ENCODE results near the gene GPR141. TPM values are rescaled to one million over a fixed set of nuclear protein-coding genes. Genes with fewer than 3 reads are reported as not detected.

Gene GPR141
- total RNA-seq, 5 donors from 2014 or later (not counting 1 experiment from before 2014, with no cell fraction given), result 0.25 to 6.3 (median 0.92) TPM

GRCh38 chr7:37753398-37754050 is 70.0 kb downstream of the GPR141 start:
- peaks cover 0 to 2% (median 0%) of the 10 kb centered on the region in 3 donors for H3K4me1 Mint-ChIP-seq

DNA sequence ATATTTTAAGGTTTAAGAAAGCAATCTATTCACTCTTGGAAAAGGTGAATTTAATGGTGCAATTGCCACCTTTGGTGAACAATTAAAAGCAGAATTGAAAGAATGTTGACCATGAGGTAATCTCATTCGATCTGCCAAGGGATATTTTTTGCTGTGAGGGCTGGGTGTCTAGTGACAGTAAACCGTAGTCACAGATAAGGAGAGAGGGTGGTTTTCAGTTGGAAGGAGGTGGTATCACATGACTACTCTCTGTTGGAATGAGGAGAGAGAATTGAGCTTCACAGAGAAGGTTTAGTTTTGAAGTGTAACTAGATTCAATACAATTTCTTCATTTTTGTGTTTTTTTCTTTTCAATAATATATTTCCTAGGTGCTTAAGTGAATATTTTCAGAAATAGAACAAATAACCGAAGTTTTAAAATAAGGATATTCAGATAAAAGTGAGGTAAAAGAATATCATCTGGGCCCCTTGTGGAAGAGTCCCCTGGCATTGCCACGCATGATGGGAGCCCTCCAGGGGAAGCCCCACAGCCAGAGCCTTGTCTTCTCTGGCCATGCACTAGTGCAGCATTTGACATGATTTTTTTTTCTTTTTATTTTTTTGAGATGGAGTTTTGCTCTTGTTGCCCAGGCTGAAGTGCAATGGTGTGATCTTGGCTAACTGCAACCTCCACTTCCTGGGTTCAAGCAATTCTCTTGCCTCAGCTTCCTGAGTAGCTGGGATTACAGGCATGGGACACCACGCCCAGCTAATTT is 73.4 kb downstream of the GPR141 start:
- Mint-ChIP-seq H3K9me3 (no peaks in the 10 kb centered on the region), H3K27ac (no peak overlapping the region), H3K36me3 (no peaks in the 10 kb centered on the region), H3K4me1 (peaks cover 0 to 2% (median 0%) of the 10 kb centered on the region in 3 donors), H3K4me3 (no peak overlapping the region), H3K27me3 (peaks cover 6 to 7% of the 10 kb centered on the region in 2 donors)
- H3K36me3 ChIP-seq (ENCODE audit: control insufficient read depth in 2 of 2, extremely low read depth in 1 of 2, insufficient read depth in 1 of 2, low read length in 1 of 2), result no peaks in the 10 kb centered on the region
- POLR2A ChIA-PET, result no interaction called here
- no peaks in the 10 kb centered on the region for H3K9me3 ChIP-seq
- H3K4me1 ChIP-seq (ENCODE audit: control insufficient read depth in 1 of 2, extremely low read depth in 1 of 2, insufficient read depth in 2 of 2, low read length in 2 of 2), result no peaks in the 10 kb centered on the region
- no peaks in the 10 kb centered on the region for H3K27me3 ChIP-seq (replicated peaks in 1 of 2; ENCODE audit: control insufficient read depth in 2 of 2, extremely low read depth in 1 of 2, insufficient read depth in 2 of 2, low read length in 1 of 2)
- H3K27ac ChIP-seq (ENCODE audit: low read length), result no peak overlapping the region
- DNase-seq, result no peak
- H3K4me3 ChIP-seq (ENCODE audit: control insufficient read depth in 1 of 2, extremely low read depth in 1 of 2, low read length in 1 of 2), result no peak overlapping the region
- no peak for ATAC-seq (replicated peaks in 1 of 4)
- CTCF ChIA-PET, result interaction anchor here in 1 of 2 donors (0.8 kb wide), 1 partner anchor 24 kb away, joined by 3 read pairs; no protein-coding TSS in a partner anchor
- WGBS (ENCODE audit: insufficient coverage), result 58% methylated on average over 4 of the region's 5 CpGs

More at GRCh38 chr7:37753398-37754050, 70.0 kb downstream of the GPR141 start:
- Histone ChIP-seq H3K27ac (ENCODE audit: low read length) (no peak overlapping the region), H3K9me3 (no peaks in the 10 kb centered on the region), H3K4me1 (ENCODE audit: control insufficient read depth in 1 of 2, extremely low read depth in 1 of 2, insufficient read depth in 2 of 2, low read length in 2 of 2) (no peaks in the 10 kb centered on the region), H3K36me3 (ENCODE audit: control insufficient read depth in 2 of 2, extremely low read depth in 1 of 2, insufficient read depth in 1 of 2, low read length in 1 of 2) (no peaks in the 10 kb centered on the region), H3K27me3 (replicated peaks in 1 of 2; ENCODE audit: control insufficient read depth in 2 of 2, extremely low read depth in 1 of 2, insufficient read depth in 2 of 2, low read length in 1 of 2) (peaks cover 0 to 3% of the 10 kb centered on the region in 2 experiments), H3K4me3 (ENCODE audit: control insufficient read depth in 1 of 2, extremely low read depth in 1 of 2, low read length in 1 of 2) (no peak overlapping the region)
- POLR2A ChIA-PET, result no interaction called here
- H3K36me3 Mint-ChIP-seq, result no peaks in the 10 kb centered on the region
- peaks cover 0 to 3% of the 10 kb centered on the region in 2 donors for H3K27me3 Mint-ChIP-seq
- no peak for ATAC-seq (replicated peaks in 1 of 4)
- DNase-seq, result no peak
- H3K4me3 Mint-ChIP-seq, result no peak overlapping the region
- no CpG with 5 or more reads among the region's 1 CpG for WGBS (ENCODE audit: insufficient coverage)
- CTCF ChIA-PET, result interaction anchor here in 1 of 2 donors (0.6 kb wide), 1 partner anchor 761 kb away, joined by 9 read pairs; no protein-coding TSS in a partner anchor
- H3K27ac Mint-ChIP-seq, result no peak overlapping the region
- no peaks in the 10 kb centered on the region for H3K9me3 Mint-ChIP-seq

DNA sequence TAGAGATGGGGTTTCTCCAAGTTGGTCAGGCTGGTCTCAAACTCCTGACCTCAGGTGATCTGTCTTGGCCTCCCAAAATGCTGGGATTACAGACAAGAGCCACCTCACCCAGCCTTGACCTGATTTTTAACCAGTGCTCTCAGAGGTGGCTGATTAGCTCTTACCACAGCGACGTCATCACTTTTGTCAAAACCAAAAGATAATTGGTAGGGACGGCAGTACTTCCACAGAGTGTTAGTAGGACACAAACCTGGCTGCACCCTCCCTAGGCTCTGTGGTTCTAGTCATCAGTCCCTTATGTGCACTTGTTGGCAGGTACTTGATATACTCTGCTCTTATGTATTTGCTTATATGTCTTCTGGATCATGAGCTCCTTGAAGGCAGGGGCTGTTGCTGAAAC is 74.0 kb downstream of the GPR141 start:
- peaks cover 0 to 2% (median 0%) of the 10 kb centered on the region in 3 donors for H3K4me1 Mint-ChIP-seq
- Histone ChIP-seq H3K9me3 (no peaks in the 10 kb centered on the region), H3K4me1 (ENCODE audit: control insufficient read depth in 1 of 2, extremely low read depth in 1 of 2, insufficient read depth in 2 of 2, low read length in 2 of 2) (no peaks in the 10 kb centered on the region), H3K27me3 (replicated peaks in 1 of 2; ENCODE audit: control insufficient read depth in 2 of 2, extremely low read depth in 1 of 2, insufficient read depth in 2 of 2, low read length in 1 of 2) (no peaks in the 10 kb centered on the region), H3K4me3 (ENCODE audit: control insufficient read depth in 1 of 2, extremely low read depth in 1 of 2, low read length in 1 of 2) (no peak overlapping the region), H3K27ac (ENCODE audit: low read length) (no peak overlapping the region), H3K36me3 (ENCODE audit: control insufficient read depth in 2 of 2, extremely low read depth in 1 of 2, insufficient read depth in 1 of 2, low read length in 1 of 2) (no peaks in the 10 kb centered on the region)
- CTCF ChIA-PET, result no interaction called here
- WGBS (ENCODE audit: insufficient coverage), result 100% methylated on average over 2 of the region's 3 CpGs
- H3K4me3 Mint-ChIP-seq, result no peak overlapping the region
- H3K9me3 Mint-ChIP-seq, result no peaks in the 10 kb centered on the region
- ATAC-seq (replicated peaks in 1 of 4) (no peak), DNase-seq (no peak)
- H3K36me3 Mint-ChIP-seq, result no peaks in the 10 kb centered on the region
- POLR2A ChIA-PET, result no interaction called here
- no peak overlapping the region for H3K27ac Mint-ChIP-seq
- H3K27me3 Mint-ChIP-seq, result peaks cover 6 to 7% of the 10 kb centered on the region in 2 donors

DNA sequence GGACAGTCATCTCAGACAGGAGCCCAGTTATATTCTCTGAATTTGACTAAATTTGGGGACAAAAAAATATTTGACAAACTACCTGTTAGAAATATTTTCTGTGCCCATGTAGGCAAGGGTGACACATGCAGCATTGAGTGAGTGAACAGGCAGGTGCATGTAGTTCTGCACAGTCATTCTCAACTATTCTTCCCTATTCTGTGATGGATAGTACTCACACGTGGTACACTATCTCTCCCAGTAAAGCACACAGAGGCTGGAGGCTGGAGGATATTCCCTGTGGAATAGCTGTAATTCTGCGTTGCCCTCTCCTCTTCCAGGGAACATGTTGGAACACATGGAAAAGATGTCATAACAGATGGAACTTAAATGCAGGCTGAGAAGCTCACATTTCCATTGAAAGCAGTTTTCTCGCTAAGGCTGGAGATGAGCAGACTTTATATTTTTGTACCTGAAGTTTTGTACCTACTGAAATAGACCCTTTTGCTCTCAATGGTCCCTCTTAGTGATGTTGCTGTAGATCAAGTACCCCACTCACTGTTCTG is 75.0 kb downstream of the GPR141 start:
- ATAC-seq (replicated peaks in 1 of 4) (no peak), DNase-seq (no peak)
- Histone ChIP-seq H3K36me3 (ENCODE audit: control insufficient read depth in 2 of 2, extremely low read depth in 1 of 2, insufficient read depth in 1 of 2, low read length in 1 of 2) (no peaks in the 10 kb centered on the region), H3K27me3 (replicated peaks in 1 of 2; ENCODE audit: control insufficient read depth in 2 of 2, extremely low read depth in 1 of 2, insufficient read depth in 2 of 2, low read length in 1 of 2) (peaks cover 0 to 6% of the 10 kb centered on the region in 2 experiments), H3K4me3 (ENCODE audit: control insufficient read depth in 1 of 2, extremely low read depth in 1 of 2, low read length in 1 of 2) (no peak overlapping the region), H3K9me3 (no peaks in the 10 kb centered on the region), H3K4me1 (ENCODE audit: control insufficient read depth in 1 of 2, extremely low read depth in 1 of 2, insufficient read depth in 2 of 2, low read length in 2 of 2) (no peaks in the 10 kb centered on the region), H3K27ac (ENCODE audit: low read length) (no peak overlapping the region)
- no peaks in the 10 kb centered on the region for H3K36me3 Mint-ChIP-seq
- no CpG with 5 or more reads among the region's 3 CpGs for WGBS (ENCODE audit: insufficient coverage)
- ChIA-PET POLR2A (no interaction called here), CTCF (no interaction called here)
- peaks cover 7 to 9% of the 10 kb centered on the region in 2 donors for H3K27me3 Mint-ChIP-seq
- H3K27ac Mint-ChIP-seq, result no peak overlapping the region
- H3K4me3 Mint-ChIP-seq, result no peak overlapping the region
- peaks cover 0 to 2% (median 0%) of the 10 kb centered on the region in 3 donors for H3K4me1 Mint-ChIP-seq
- H3K9me3 Mint-ChIP-seq, result no peaks in the 10 kb centered on the region

DNA sequence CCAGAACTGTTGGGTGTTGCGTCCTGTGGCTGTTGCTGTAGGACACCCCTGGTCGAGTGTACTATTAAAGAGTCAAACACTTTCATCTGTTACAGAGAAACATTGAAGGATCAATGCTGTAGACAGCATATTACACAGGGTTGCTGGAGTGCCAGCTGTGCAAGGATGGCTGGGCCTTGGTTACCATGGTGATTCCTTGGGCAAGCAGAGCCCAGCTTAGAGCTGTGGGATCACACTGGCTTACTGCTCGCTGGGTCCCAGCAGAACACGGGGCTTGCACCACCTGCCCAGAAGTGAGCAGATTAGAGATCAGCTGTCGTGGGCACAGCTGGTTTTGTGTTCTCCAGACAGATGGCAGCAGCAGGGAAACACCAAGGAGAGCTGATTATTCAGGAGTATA is 76.0 kb downstream of the GPR141 start:
- peaks cover 0 to 7% of the 10 kb centered on the region in 2 experiments for H3K27me3 ChIP-seq (replicated peaks in 1 of 2; ENCODE audit: control insufficient read depth in 2 of 2, extremely low read depth in 1 of 2, insufficient read depth in 2 of 2, low read length in 1 of 2)
- H3K27ac ChIP-seq (ENCODE audit: low read length), result no peak overlapping the region
- Mint-ChIP-seq H3K27me3 (peaks cover 7 to 11% of the 10 kb centered on the region in 2 donors), H3K27ac (no peak overlapping the region), H3K4me3 (no peak overlapping the region), H3K9me3 (peaks cover 0 to 3% (median 0%) of the 10 kb centered on the region in 3 donors), H3K36me3 (no peaks in the 10 kb centered on the region), H3K4me1 (peaks cover 0 to 2% (median 0%) of the 10 kb centered on the region in 3 donors)
- ChIA-PET POLR2A (no interaction called here), CTCF (no interaction called here)
- H3K36me3 ChIP-seq (ENCODE audit: control insufficient read depth in 2 of 2, extremely low read depth in 1 of 2, insufficient read depth in 1 of 2, low read length in 1 of 2), result no peaks in the 10 kb centered on the region
- H3K4me3 ChIP-seq (ENCODE audit: control insufficient read depth in 1 of 2, extremely low read depth in 1 of 2, low read length in 1 of 2), result no peak overlapping the region
- no peaks in the 10 kb centered on the region for H3K9me3 ChIP-seq
- no peak for DNase-seq
- H3K4me1 ChIP-seq (ENCODE audit: control insufficient read depth in 1 of 2, extremely low read depth in 1 of 2, insufficient read depth in 2 of 2, low read length in 2 of 2), result no peaks in the 10 kb centered on the region
- WGBS (ENCODE audit: insufficient coverage), result 47% methylated on average over 4 of the region's 5 CpGs
- ATAC-seq (replicated peaks in 1 of 4), result no peak

GRCh38 chr7:37765421-37765829 is 81.9 kb downstream of the GPR141 start:
- H3K4me1 ChIP-seq (ENCODE audit: control insufficient read depth in 1 of 2, extremely low read depth in 1 of 2, insufficient read depth in 2 of 2, low read length in 2 of 2), result no peaks in the 10 kb centered on the region
- Mint-ChIP-seq H3K4me1 (no peaks in the 10 kb centered on the region), H3K9me3 (peaks cover 0 to 3% (median 0%) of the 10 kb centered on the region in 3 donors), H3K36me3 (no peaks in the 10 kb centered on the region), H3K27me3 (peaks cover 4 to 6% of the 10 kb centered on the region in 2 donors), H3K27ac (no peak overlapping the region), H3K4me3 (no peak overlapping the region)
- ChIA-PET CTCF (no interaction called here), POLR2A (no interaction called here)
- H3K9me3 ChIP-seq, result no peaks in the 10 kb centered on the region
- H3K4me3 ChIP-seq (ENCODE audit: control insufficient read depth in 1 of 2, extremely low read depth in 1 of 2, low read length in 1 of 2), result no peak overlapping the region
- DNase-seq (no peak), ATAC-seq (replicated peaks in 1 of 4) (no peak)
- no CpG with 5 or more reads among the region's 4 CpGs for WGBS (ENCODE audit: insufficient coverage)
- no peak overlapping the region for H3K27ac ChIP-seq (ENCODE audit: low read length)
- peaks cover 0 to 7% of the 10 kb centered on the region in 2 experiments for H3K27me3 ChIP-seq (replicated peaks in 1 of 2; ENCODE audit: control insufficient read depth in 2 of 2, extremely low read depth in 1 of 2, insufficient read depth in 2 of 2, low read length in 1 of 2)
- H3K36me3 ChIP-seq (ENCODE audit: control insufficient read depth in 2 of 2, extremely low read depth in 1 of 2, insufficient read depth in 1 of 2, low read length in 1 of 2), result no peaks in the 10 kb centered on the region

All from T-cell (primary cell).